GM21528 (cell line): ENCODE results near the gene SPATA13.
"Not testable (repeated sequence)": the region's sequence is repeated elsewhere in the genome, so short reads cannot be mapped to it uniquely, and the experiment has no call there.

Source experiments
- ATAC-seq: cut with Tn5 transposase; IDR thresholded peaks from one replicate; pipeline ENCODE4 v1.9.1; 2021; ENCODE audit warnings: mild to moderate bottlenecking, moderate library complexity; ENCODE audit not compliant: unreplicated experiment, low FRiP score

The SPATA13 gene

GRCh38 chr13:24301434-24301833 is 140.9 kb downstream of the SPATA13 start:
- ATAC-seq, result no peak

- ATAC-seq, result no peak
These were observed 141.4 kb downstream of the SPATA13 start for GRCh38 chr13:24301911-24302310.

GRCh38 chr13:24304620-24305019 is 144.1 kb downstream of the SPATA13 start:
- ATAC-seq, result no peak

- no peak for ATAC-seq
These were observed 146.1 kb downstream of the SPATA13 start for GRCh38 chr13:24306632-24307031.

GRCh38 chr13:24307211-24308067 is 146.9 kb downstream of the SPATA13 start:
- no peak for ATAC-seq

GRCh38 chr13:24308068-24308445 is 147.5 kb downstream of the SPATA13 start:
- ATAC-seq, result no peak

GRCh38 chr13:24308488-24309020 is 148.0 kb downstream of the SPATA13 start:
- no peak for ATAC-seq

- ATAC-seq, result not testable (repeated sequence)
These were observed 148.8 kb downstream of the SPATA13 start, which contains the start of gene C1QTNF9 for GRCh38 chr13:24309300-24309699. Gene C1QTNF9, plus strand, starts transcription at chr13:24309580. Its CDS starts 6,424 bp downstream, at chr13:24316004.

- no peak for ATAC-seq
These were observed 152.9 kb downstream of the SPATA13 start for GRCh38 chr13:24313439-24313838.

GRCh38 chr13:24317835-24318234 is 157.3 kb downstream of the SPATA13 start:
- ATAC-seq, result not testable (repeated sequence)

GRCh38 chr13:24318878-24319277 is 158.4 kb downstream of the SPATA13 start:
- ATAC-seq, result not testable (repeated sequence)

GRCh38 chr13:24319641-24320040 is 159.1 kb downstream of the SPATA13 start:
- not testable (repeated sequence) for ATAC-seq

- ATAC-seq, result not testable (repeated sequence)
These were observed 160.9 kb downstream of the SPATA13 start for GRCh38 chr13:24321416-24321815.

- ATAC-seq, result not testable (repeated sequence)
These were observed 161.9 kb downstream of the SPATA13 start for GRCh38 chr13:24322470-24322869.

GRCh38 chr13:24323036-24323738 is 162.7 kb downstream of the SPATA13 start:
- no peak for ATAC-seq

GRCh38 chr13:24323739-24324075 is 163.2 kb downstream of the SPATA13 start:
- no peak for ATAC-seq

GRCh38 chr13:24327598-24327997 is 167.1 kb downstream of the SPATA13 start:
- not testable (repeated sequence) for ATAC-seq

GRCh38 chr13:24328145-24328544 is 167.6 kb downstream of the SPATA13 start:
- no peak for ATAC-seq

GRCh38 chr13:24338721-24339120 is 178.2 kb downstream of the SPATA13 start:
- no peak for ATAC-seq

- ATAC-seq, result no peak
These were observed 179.6 kb downstream of the SPATA13 start for GRCh38 chr13:24339937-24340607.

GRCh38 chr13:24340608-24340955 is 180.1 kb downstream of the SPATA13 start:
- ATAC-seq, result no peak
